Measurements from ENCODE around the gene COL4A3.
A peak's percentile ranks its signal among the peaks of the same experiment; 100 is the strongest.

GRCh38 chr2:227238238-227239237, 74.1 kb downstream of the COL4A3 start:
- peak; percentile 80 to 91 (median 88) for TF ChIP-seq CTCF (optimal IDR thresholded peaks at IDR 0.05 in 1 of 3, IDR thresholded peaks at IDR 0.05 in 1 of 3, conservative IDR thresholded peaks at IDR 0.05 in 1 of 3; ENCODE audit: extremely low read depth in 1 of 3, insufficient read depth in 2 of 3, low read length in 3 of 3)
- TF ChIP-seq EZH2 (IDR thresholded peaks at IDR 0.05; ENCODE audit: low read length): no peak

Measured in keratinocyte (primary cell).